OCI-LY3 (cell line): Measurements from ENCODE around the gene CPEB1.

Source experiments
- EZH2phosphoT487 ChIP-seq: fragments of 200-600 bp; shearing (Covaris generic); IDR thresholded peaks from 2 replicates; pipeline ENCODE4 v1.6.1; 2018; ENCODE audit warnings: antibody characterized with exemption, mixed run types, low read depth
- TF ChIP-seq, protein P1 (sequence below): fragments of 200-600, 300-600 bp; sonication (generic); IDR thresholded peaks from 2 replicates; pipeline ENCODE4 v1.5.1; 2014; ENCODE audit warnings: antibody characterized with exemption, low read length, low read depth

GRCh38 chr15:82662641-82663040 lies 15.5 kb upstream of the CPEB1 start:
- TF ChIP-seq, protein P1, sequence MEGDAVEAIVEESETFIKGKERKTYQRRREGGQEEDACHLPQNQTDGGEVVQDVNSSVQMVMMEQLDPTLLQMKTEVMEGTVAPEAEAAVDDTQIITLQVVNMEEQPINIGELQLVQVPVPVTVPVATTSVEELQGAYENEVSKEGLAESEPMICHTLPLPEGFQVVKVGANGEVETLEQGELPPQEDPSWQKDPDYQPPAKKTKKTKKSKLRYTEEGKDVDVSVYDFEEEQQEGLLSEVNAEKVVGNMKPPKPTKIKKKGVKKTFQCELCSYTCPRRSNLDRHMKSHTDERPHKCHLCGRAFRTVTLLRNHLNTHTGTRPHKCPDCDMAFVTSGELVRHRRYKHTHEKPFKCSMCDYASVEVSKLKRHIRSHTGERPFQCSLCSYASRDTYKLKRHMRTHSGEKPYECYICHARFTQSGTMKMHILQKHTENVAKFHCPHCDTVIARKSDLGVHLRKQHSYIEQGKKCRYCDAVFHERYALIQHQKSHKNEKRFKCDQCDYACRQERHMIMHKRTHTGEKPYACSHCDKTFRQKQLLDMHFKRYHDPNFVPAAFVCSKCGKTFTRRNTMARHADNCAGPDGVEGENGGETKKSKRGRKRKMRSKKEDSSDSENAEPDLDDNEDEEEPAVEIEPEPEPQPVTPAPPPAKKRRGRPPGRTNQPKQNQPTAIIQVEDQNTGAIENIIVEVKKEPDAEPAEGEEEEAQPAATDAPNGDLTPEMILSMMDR, result no peak
- TF ChIP-seq EZH2phosphoT487, result no peak
